ENCODE data around the gene PIGBOS1.

Gene PIGBOS1

GRCh38 chr15:55343168-55343567, 24.2 kb upstream of the PIGBOS1 start:
- no peak for TF ChIP-seq CTCF (IDR thresholded peaks at IDR 0.05; ENCODE audit: borderline replicate concordance, control extremely low read depth, extremely low read depth, insufficient read depth, missing control alignments)
- no peak for DNase-seq (ENCODE audit: low spot score)
- in situ Hi-C loops (cut with MboI; ENCODE audit: low sequenced_read_pairs, unreplicated experiment) = no loop called here

GRCh38 chr15:55337160-55337559, 18.2 kb upstream of the PIGBOS1 start:
- no peak for TF ChIP-seq CTCF (IDR thresholded peaks at IDR 0.05; ENCODE audit: borderline replicate concordance, control extremely low read depth, extremely low read depth, insufficient read depth, missing control alignments)
- in situ Hi-C loops (cut with MboI; ENCODE audit: low sequenced_read_pairs, unreplicated experiment) = no loop called here

GRCh38 chr15:55334997-55335396, 16.1 kb upstream of the PIGBOS1 start:
- no peak for TF ChIP-seq CTCF (IDR thresholded peaks at IDR 0.05; ENCODE audit: borderline replicate concordance, control extremely low read depth, extremely low read depth, insufficient read depth, missing control alignments)
- in situ Hi-C loops (cut with MboI; ENCODE audit: low sequenced_read_pairs, unreplicated experiment) = no loop called here
- DNase-seq (ENCODE audit: low spot score) = no peak

More at GRCh38 chr15:55337160-55337559, 18.2 kb upstream of the PIGBOS1 start:
- DNase-seq (ENCODE audit: low spot score) = no peak

- in situ Hi-C loops (cut with MboI; ENCODE audit: low sequenced_read_pairs, unreplicated experiment) = no loop called here
- no peak for DNase-seq (ENCODE audit: low spot score)
- no peak for TF ChIP-seq CTCF (IDR thresholded peaks at IDR 0.05; ENCODE audit: borderline replicate concordance, control extremely low read depth, extremely low read depth, insufficient read depth, missing control alignments)
These were observed 15.4 kb upstream of the PIGBOS1 start for GRCh38 chr15:55334371-55334770.

- in situ Hi-C loops (cut with MboI; ENCODE audit: low sequenced_read_pairs, unreplicated experiment) = no loop called here
- no peak for TF ChIP-seq CTCF (IDR thresholded peaks at IDR 0.05; ENCODE audit: borderline replicate concordance, control extremely low read depth, extremely low read depth, insufficient read depth, missing control alignments)
- DNase-seq (ENCODE audit: low spot score) = no peak
These were observed 8.5 kb upstream of the PIGBOS1 start for GRCh38 chr15:55327387-55327786.

GRCh38 chr15:55322467-55322866, 3.5 kb upstream of the PIGBOS1 start:
- no peak for DNase-seq (ENCODE audit: low spot score)
- in situ Hi-C loops (cut with MboI; ENCODE audit: low sequenced_read_pairs, unreplicated experiment) = no loop called here
- no peak for TF ChIP-seq CTCF (IDR thresholded peaks at IDR 0.05; ENCODE audit: borderline replicate concordance, control extremely low read depth, extremely low read depth, insufficient read depth, missing control alignments)

GRCh38 chr15:55320963-55321362, 2.0 kb upstream of the PIGBOS1 start:
- in situ Hi-C loops (cut with MboI; ENCODE audit: low sequenced_read_pairs, unreplicated experiment) = no loop called here
- TF ChIP-seq CTCF (IDR thresholded peaks at IDR 0.05; ENCODE audit: borderline replicate concordance, control extremely low read depth, extremely low read depth, insufficient read depth, missing control alignments) = no peak

More at GRCh38 chr15:55320963-55321362, 2.0 kb upstream of the PIGBOS1 start:
- no peak for DNase-seq (ENCODE audit: low spot score)
